HG02798 (cell line): ENCODE data around the gene SH2D2A.

Experiments
- ATAC-seq: cut with Tn5 transposase; IDR thresholded peaks from one replicate; pipeline ENCODE4 v1.9.1; 2021; ENCODE audit warnings: mild to moderate bottlenecking; ENCODE audit not compliant: unreplicated experiment, poor library complexity

The SH2D2A gene

GRCh38 chr1:156816561-156817328 is at the start of gene SH2D2A:
SH2D2A (minus strand) TSS chr1:156816848; CDS start chr1:156816708, 140 bp downstream.
- ATAC-seq, result peak; percentile 68

- ATAC-seq, result no peak
Observed at GRCh38 chr1:156865865-156866248, 49.2 kb upstream of the SH2D2A start.

GRCh38 chr1:156865258-156865657 is 48.6 kb upstream of the SH2D2A start:
- no peak for ATAC-seq

- ATAC-seq, result no peak
Observed at GRCh38 chr1:156864796-156865195, 48.1 kb upstream of the SH2D2A start.

- no peak for ATAC-seq
Observed at GRCh38 chr1:156863631-156864030, 47.0 kb upstream of the SH2D2A start.

GRCh38 chr1:156862997-156863599 is 46.5 kb upstream of the SH2D2A start:
- ATAC-seq, result no peak

GRCh38 chr1:156862584-156862983 is 45.9 kb upstream of the SH2D2A start:
- ATAC-seq, result no peak

- ATAC-seq, result peak; percentile 41
Observed at GRCh38 chr1:156860628-156861423, 44.2 kb upstream of the SH2D2A start, which contains the start of gene NTRK1. NTRK1 (plus strand) TSS chr1:156860865; CDS start chr1:156860935, 70 bp downstream.

- no peak for ATAC-seq
Observed at GRCh38 chr1:156860113-156860627, 43.5 kb upstream of the SH2D2A start.

GRCh38 chr1:156859523-156860112 is 43.0 kb upstream of the SH2D2A start:
- no peak for ATAC-seq

GRCh38 chr1:156858959-156859522 is 42.4 kb upstream of the SH2D2A start, which contains the start of gene INSRR:
INSRR (minus strand) TSS chr1:156859117; CDS start chr1:156858621, 496 bp downstream.
- no peak for ATAC-seq

GRCh38 chr1:156858555-156858956 is 41.9 kb upstream of the SH2D2A start:
- ATAC-seq, result no peak

- ATAC-seq, result no peak
Observed at GRCh38 chr1:156857532-156857931, 40.9 kb upstream of the SH2D2A start.

GRCh38 chr1:156856282-156856785 is 39.7 kb upstream of the SH2D2A start:
- no peak for ATAC-seq

GRCh38 chr1:156854634-156855033 is 38.0 kb upstream of the SH2D2A start:
- ATAC-seq, result no peak

- ATAC-seq, result no peak
Observed at GRCh38 chr1:156853761-156854160, 37.1 kb upstream of the SH2D2A start.

- ATAC-seq, result no peak
Observed at GRCh38 chr1:156852418-156852874, 35.8 kb upstream of the SH2D2A start.

- no peak for ATAC-seq
Observed at GRCh38 chr1:156851779-156852417, 35.2 kb upstream of the SH2D2A start.

- no peak for ATAC-seq
Observed at GRCh38 chr1:156849151-156849496, 32.5 kb upstream of the SH2D2A start.
